ENCODE data around the gene KIAA2012.

Gene KIAA2012

GRCh38 chr2:202169131-202169530 is 96.1 kb downstream of the KIAA2012 start:
- Histone ChIP-seq H3K27me3 (ENCODE audit: insufficient read depth, low read length) (no peaks in the 10 kb centered on the region), H3K27ac (ENCODE audit: low read depth, low read length) (no peak overlapping the region), H3K36me3 (ENCODE audit: insufficient read depth, low read length) (no peaks in the 10 kb centered on the region)

GRCh38 chr2:202169832-202170424 is 96.9 kb downstream of the KIAA2012 start:
- Histone ChIP-seq H2AFZ (ENCODE audit: low read length, unreplicated experiment) (no peak overlapping the region), H3K27me3 (ENCODE audit: insufficient read depth, low read length) (no peaks in the 10 kb centered on the region), H3K27ac (ENCODE audit: low read depth, low read length) (no peak overlapping the region), H3K4me1 (ENCODE audit: control insufficient read depth, insufficient read depth, low read length, unreplicated experiment) (no peaks in the 10 kb centered on the region), H3K4me3 (ENCODE audit: low read depth, low read length) (no peak overlapping the region), H3K36me3 (ENCODE audit: insufficient read depth, low read length) (no peaks in the 10 kb centered on the region), H3K79me2 (ENCODE audit: control insufficient read depth, insufficient read depth, low read length, unreplicated experiment) (no peaks in the 10 kb centered on the region)

More at GRCh38 chr2:202169131-202169530, 96.1 kb downstream of the KIAA2012 start:
- Histone ChIP-seq H3K4me3 (ENCODE audit: low read depth, low read length) (no peak overlapping the region), H3K79me2 (ENCODE audit: control insufficient read depth, insufficient read depth, low read length, unreplicated experiment) (no peaks in the 10 kb centered on the region), H2AFZ (ENCODE audit: low read length, unreplicated experiment) (no peak overlapping the region), H3K4me1 (ENCODE audit: control insufficient read depth, insufficient read depth, low read length, unreplicated experiment) (no peaks in the 10 kb centered on the region)

- Histone ChIP-seq H2AFZ (ENCODE audit: low read length, unreplicated experiment) (peak overlapping the region; percentile 65), H3K4me1 (ENCODE audit: control insufficient read depth, insufficient read depth, low read length, unreplicated experiment) (no peaks in the 10 kb centered on the region), H3K36me3 (ENCODE audit: insufficient read depth, low read length) (no peaks in the 10 kb centered on the region), H3K79me2 (ENCODE audit: control insufficient read depth, insufficient read depth, low read length, unreplicated experiment) (no peaks in the 10 kb centered on the region), H3K27ac (ENCODE audit: low read depth, low read length) (no peak overlapping the region), H3K27me3 (ENCODE audit: insufficient read depth, low read length) (no peaks in the 10 kb centered on the region), H3K4me3 (ENCODE audit: low read depth, low read length) (no peak overlapping the region)
Measured at GRCh38 chr2:202171241-202171825, 98.3 kb downstream of the KIAA2012 start.

- Histone ChIP-seq H3K4me3 (ENCODE audit: low read depth, low read length) (no peak overlapping the region), H2AFZ (ENCODE audit: low read length, unreplicated experiment) (no peak overlapping the region), H3K79me2 (ENCODE audit: control insufficient read depth, insufficient read depth, low read length, unreplicated experiment) (no peaks in the 10 kb centered on the region), H3K27me3 (ENCODE audit: insufficient read depth, low read length) (no peaks in the 10 kb centered on the region), H3K36me3 (ENCODE audit: insufficient read depth, low read length) (no peaks in the 10 kb centered on the region), H3K27ac (ENCODE audit: low read depth, low read length) (no peak overlapping the region), H3K4me1 (ENCODE audit: control insufficient read depth, insufficient read depth, low read length, unreplicated experiment) (no peaks in the 10 kb centered on the region)
Measured at GRCh38 chr2:202172439-202173211, 99.6 kb downstream of the KIAA2012 start.

GRCh38 chr2:202178346-202178958 is 105.4 kb downstream of the KIAA2012 start:
- H3K79me2 ChIP-seq (ENCODE audit: control insufficient read depth, insufficient read depth, low read length, unreplicated experiment), result no peaks in the 10 kb centered on the region
- no peak overlapping the region for H3K27ac ChIP-seq (ENCODE audit: low read depth, low read length)
- H3K27me3 ChIP-seq (ENCODE audit: insufficient read depth, low read length), result no peaks in the 10 kb centered on the region
- H3K4me3 ChIP-seq (ENCODE audit: low read depth, low read length), result no peak overlapping the region
- H3K4me1 ChIP-seq (ENCODE audit: control insufficient read depth, insufficient read depth, low read length, unreplicated experiment), result no peaks in the 10 kb centered on the region
- no peak overlapping the region for H2AFZ ChIP-seq (ENCODE audit: low read length, unreplicated experiment)
- no peaks in the 10 kb centered on the region for H3K36me3 ChIP-seq (ENCODE audit: insufficient read depth, low read length)

GRCh38 chr2:202184557-202184956 is 111.5 kb downstream of the KIAA2012 start:
- Histone ChIP-seq H3K27me3 (ENCODE audit: insufficient read depth, low read length) (no peaks in the 10 kb centered on the region), H3K79me2 (ENCODE audit: control insufficient read depth, insufficient read depth, low read length, unreplicated experiment) (no peaks in the 10 kb centered on the region), H3K27ac (ENCODE audit: low read depth, low read length) (no peak overlapping the region), H3K36me3 (ENCODE audit: insufficient read depth, low read length) (no peaks in the 10 kb centered on the region), H3K4me1 (ENCODE audit: control insufficient read depth, insufficient read depth, low read length, unreplicated experiment) (peaks cover 24% of the 10 kb centered on the region), H2AFZ (ENCODE audit: low read length, unreplicated experiment) (peak overlapping the region; percentile 39), H3K4me3 (ENCODE audit: low read depth, low read length) (no peak overlapping the region)

GRCh38 chr2:202185156-202185555 is 112.1 kb downstream of the KIAA2012 start:
- Histone ChIP-seq H3K79me2 (ENCODE audit: control insufficient read depth, insufficient read depth, low read length, unreplicated experiment) (no peaks in the 10 kb centered on the region), H3K4me1 (ENCODE audit: control insufficient read depth, insufficient read depth, low read length, unreplicated experiment) (peaks cover 24% of the 10 kb centered on the region), H3K27ac (ENCODE audit: low read depth, low read length) (0 out of 2 replicates have a peak overlapping the region, but pooled peaks have one; percentile 7), H3K27me3 (ENCODE audit: insufficient read depth, low read length) (no peaks in the 10 kb centered on the region), H3K4me3 (ENCODE audit: low read depth, low read length) (no peak overlapping the region), H3K36me3 (ENCODE audit: insufficient read depth, low read length) (no peaks in the 10 kb centered on the region), H2AFZ (ENCODE audit: low read length, unreplicated experiment) (no peak overlapping the region)

- Histone ChIP-seq H3K4me3 (ENCODE audit: low read depth, low read length) (no peak overlapping the region), H3K27ac (ENCODE audit: low read depth, low read length) (no peak overlapping the region), H3K36me3 (ENCODE audit: insufficient read depth, low read length) (no peaks in the 10 kb centered on the region), H3K4me1 (ENCODE audit: control insufficient read depth, insufficient read depth, low read length, unreplicated experiment) (peaks cover 24% of the 10 kb centered on the region), H2AFZ (ENCODE audit: low read length, unreplicated experiment) (no peak overlapping the region), H3K79me2 (ENCODE audit: control insufficient read depth, insufficient read depth, low read length, unreplicated experiment) (no peaks in the 10 kb centered on the region), H3K27me3 (ENCODE audit: insufficient read depth, low read length) (no peaks in the 10 kb centered on the region)
Measured at GRCh38 chr2:202186641-202187202, 113.7 kb downstream of the KIAA2012 start.

- Histone ChIP-seq H3K27ac (ENCODE audit: low read depth, low read length) (no peak overlapping the region), H2AFZ (ENCODE audit: low read length, unreplicated experiment) (no peak overlapping the region), H3K36me3 (ENCODE audit: insufficient read depth, low read length) (no peaks in the 10 kb centered on the region), H3K27me3 (ENCODE audit: insufficient read depth, low read length) (no peaks in the 10 kb centered on the region), H3K79me2 (ENCODE audit: control insufficient read depth, insufficient read depth, low read length, unreplicated experiment) (no peaks in the 10 kb centered on the region), H3K4me1 (ENCODE audit: control insufficient read depth, insufficient read depth, low read length, unreplicated experiment) (peaks cover 24% of the 10 kb centered on the region), H3K4me3 (ENCODE audit: low read depth, low read length) (no peak overlapping the region)
Measured at GRCh38 chr2:202187570-202187969, 114.5 kb downstream of the KIAA2012 start.

GRCh38 chr2:202193305-202193704 is 120.2 kb downstream of the KIAA2012 start:
- Histone ChIP-seq H3K27ac (ENCODE audit: low read depth, low read length) (no peak overlapping the region), H2AFZ (ENCODE audit: low read length, unreplicated experiment) (no peak overlapping the region), H3K27me3 (ENCODE audit: insufficient read depth, low read length) (no peaks in the 10 kb centered on the region), H3K79me2 (ENCODE audit: control insufficient read depth, insufficient read depth, low read length, unreplicated experiment) (no peaks in the 10 kb centered on the region), H3K4me3 (ENCODE audit: low read depth, low read length) (no peak overlapping the region), H3K4me1 (ENCODE audit: control insufficient read depth, insufficient read depth, low read length, unreplicated experiment) (no peaks in the 10 kb centered on the region), H3K36me3 (ENCODE audit: insufficient read depth, low read length) (no peaks in the 10 kb centered on the region)
